Keratinocyte (primary cell): Measurements from ENCODE around the gene L3MBTL4. TPM values are rescaled to one million over a fixed set of nuclear protein-coding genes. Genes with fewer than 3 reads are reported as not detected.
"Not testable (repeated sequence)": the region's sequence is repeated elsewhere in the genome, so short reads cannot be mapped to it uniquely, and the experiment has no call there.

Experiments used
- DNase-seq: peaks from one replicate; pipeline ENCODE4 v3.0.0-alpha.2; 2011; ENCODE audit warnings: low read depth, missing footprints, low spot score
- FAIRE-seq: peaks from 2 replicates; lab custom pipeline; 2011; peaks lifted over from hg19 to GRCh38; lab: Jason Lieb, UNC
- H2AFZ ChIP-seq: 2 replicates; pipeline ENCODE4 v1.6.0; 2012; ENCODE audit warnings: low read length, control low read depth, inconsistent platforms; ENCODE audit not compliant: control insufficient read depth
- H3K27ac ChIP-seq: 2 replicates; pipeline ENCODE4 v1.5.1; 2011; ENCODE audit warnings: low read length; ENCODE audit not compliant: control insufficient read depth, insufficient read depth
- H3K27me3 ChIP-seq: 3 replicates; pipeline ENCODE4 v1.6.0; 2011; ENCODE audit warnings: low read length; ENCODE audit not compliant: control insufficient read depth, insufficient read depth; ENCODE audit errors: extremely low read depth
- H3K36me3 ChIP-seq, 2 experiments: 2 replicates in 1 of 2; 3 replicates in 1 of 2; pipeline ENCODE4 v1.5.1; 2011; ENCODE audit warnings: low read length in 2 of 2, mild to moderate bottlenecking in 1 of 2; ENCODE audit not compliant: control insufficient read depth in 2 of 2, insufficient read depth in 2 of 2; ENCODE audit errors: extremely low read depth in 1 of 2
- H3K4me1 ChIP-seq: 3 replicates; pipeline ENCODE4 v1.5.1; 2011; ENCODE audit warnings: low read length; ENCODE audit not compliant: control insufficient read depth, insufficient read depth; ENCODE audit errors: extremely low read depth
- H3K4me2 ChIP-seq: 3 replicates; pipeline ENCODE4 v1.6.0; 2011; ENCODE audit warnings: low read depth, low read length; ENCODE audit not compliant: control insufficient read depth, insufficient read depth; ENCODE audit errors: extremely low read depth
- H3K4me3 ChIP-seq, 3 experiments: fragments of 200-600 bp in 1 of 3; sonication (generic) in 1 of 3; 2 replicates in 2 of 3; 3 replicates in 1 of 3; pipeline ENCODE4 v1.5.1; 2011 to 2016; ENCODE audit warnings: low read length in 3 of 3, mild to moderate bottlenecking in 3 of 3, control low read depth in 2 of 3, inconsistent platforms in 1 of 3, low read depth in 1 of 3, mixed read lengths in 1 of 3, mixed run types in 1 of 3, moderate library complexity in 1 of 3; ENCODE audit not compliant: control insufficient read depth in 2 of 3, insufficient read depth in 2 of 3; ENCODE audit errors: extremely low read depth in 1 of 3
- H3K79me2 ChIP-seq: 2 replicates; pipeline ENCODE4 v1.6.0; 2012; ENCODE audit warnings: low read length; ENCODE audit not compliant: control insufficient read depth, insufficient read depth
- H3K9ac ChIP-seq: 3 replicates; pipeline ENCODE4 v1.6.0; 2011; ENCODE audit warnings: low read length; ENCODE audit not compliant: control insufficient read depth, insufficient read depth; ENCODE audit errors: extremely low read depth
- H3K9me1 ChIP-seq: 3 replicates; pipeline ENCODE4 v1.6.0; 2011; ENCODE audit warnings: low read length; ENCODE audit not compliant: control insufficient read depth, insufficient read depth; ENCODE audit errors: extremely low read depth
- H3K9me3 ChIP-seq: 2 replicates; pipeline ENCODE4 v1.5.1; 2012; ENCODE audit warnings: low read depth, low read length; ENCODE audit not compliant: control insufficient read depth
- H4K20me1 ChIP-seq: 3 replicates; pipeline ENCODE4 v1.6.0; 2011; ENCODE audit warnings: low read length; ENCODE audit not compliant: control insufficient read depth, insufficient read depth; ENCODE audit errors: extremely low read depth
- EZH2 ChIP-seq: IDR thresholded peaks from one replicate; pipeline ENCODE4 v1.6.1; 2012; ENCODE audit warnings: inconsistent platforms, mild to moderate bottlenecking, low read length, moderate library complexity
- dilution Hi-C: fragments of 300-500 bp; cut with MboI; formaldehyde crosslinking; loops from one replicate; pipeline ENCODE4 v1.7.0; 2020; ENCODE audit warnings: low sequenced_read_pairs; ENCODE audit not compliant: extremely low pct_ligation_motif_present
- polyA plus RNA-seq, 5 experiments: library from polyadenylated mRNA; depleted of rRNA in 3 of 5; stranded (reverse) in 3 of 5; stranded (forward) in 1 of 5; unstranded in 1 of 5; fragments of >200 nt; gene quantifications; 1 replicate in 1 of 5; 2 replicates in 3 of 5; 3 replicates in 1 of 5; pipeline versions ENCODE4 v1.2.1 to v1.2.3, GENCODE V29; 2011 to 2012; ENCODE audit warnings: missing spikeins in 2 of 5, low read depth in 1 of 5, low replicate concordance in 1 of 5
- TF ChIP-seq, protein P1 (sequence below), 3 experiments: IDR thresholded peaks in 1 of 3; conservative IDR thresholded peaks in 1 of 3; optimal IDR thresholded peaks in 1 of 3; 2 replicates in 2 of 3; 3 replicates in 1 of 3; pipeline versions ENCODE3 to v1.5.1; 2011; ENCODE audit warnings: low read length in 3 of 3, mild to moderate bottlenecking in 3 of 3, moderate library complexity in 2 of 3, control low read depth in 1 of 3, inconsistent platforms in 1 of 3; ENCODE audit not compliant: insufficient read depth in 2 of 3; ENCODE audit errors: extremely low read depth in 1 of 3

Gene L3MBTL4
- polyA plus RNA-seq, 1 donor (not counting 4 experiments of a cell fraction or from before 2014, with no cell fraction given), result 0.17 TPM

DNA sequence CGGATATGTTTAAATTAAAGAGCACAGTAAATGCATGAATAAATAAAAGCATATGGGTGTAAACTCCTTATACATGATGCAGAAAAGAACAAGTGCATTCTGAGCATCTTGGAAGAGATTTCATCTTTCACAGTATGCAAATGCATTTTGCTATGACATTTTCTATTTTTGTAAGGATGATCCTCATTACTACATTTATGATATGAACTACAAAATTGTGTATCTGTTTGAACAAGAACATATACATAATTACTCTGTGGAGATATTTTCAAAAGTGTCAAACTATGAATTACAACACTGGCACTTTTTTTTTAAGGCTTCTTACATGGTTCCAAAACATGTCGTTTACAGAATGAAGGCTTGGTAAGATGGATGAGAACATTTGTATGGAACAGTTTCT, 335.3 kb downstream of the L3MBTL4 start:
- no peak for FAIRE-seq
- TF ChIP-seq, protein P1, sequence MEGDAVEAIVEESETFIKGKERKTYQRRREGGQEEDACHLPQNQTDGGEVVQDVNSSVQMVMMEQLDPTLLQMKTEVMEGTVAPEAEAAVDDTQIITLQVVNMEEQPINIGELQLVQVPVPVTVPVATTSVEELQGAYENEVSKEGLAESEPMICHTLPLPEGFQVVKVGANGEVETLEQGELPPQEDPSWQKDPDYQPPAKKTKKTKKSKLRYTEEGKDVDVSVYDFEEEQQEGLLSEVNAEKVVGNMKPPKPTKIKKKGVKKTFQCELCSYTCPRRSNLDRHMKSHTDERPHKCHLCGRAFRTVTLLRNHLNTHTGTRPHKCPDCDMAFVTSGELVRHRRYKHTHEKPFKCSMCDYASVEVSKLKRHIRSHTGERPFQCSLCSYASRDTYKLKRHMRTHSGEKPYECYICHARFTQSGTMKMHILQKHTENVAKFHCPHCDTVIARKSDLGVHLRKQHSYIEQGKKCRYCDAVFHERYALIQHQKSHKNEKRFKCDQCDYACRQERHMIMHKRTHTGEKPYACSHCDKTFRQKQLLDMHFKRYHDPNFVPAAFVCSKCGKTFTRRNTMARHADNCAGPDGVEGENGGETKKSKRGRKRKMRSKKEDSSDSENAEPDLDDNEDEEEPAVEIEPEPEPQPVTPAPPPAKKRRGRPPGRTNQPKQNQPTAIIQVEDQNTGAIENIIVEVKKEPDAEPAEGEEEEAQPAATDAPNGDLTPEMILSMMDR (optimal IDR thresholded peaks at IDR 0.05 in 1 of 3, IDR thresholded peaks at IDR 0.05 in 1 of 3, conservative IDR thresholded peaks at IDR 0.05 in 1 of 3; ENCODE audit: extremely low read depth in 1 of 3, insufficient read depth in 2 of 3, low read length in 3 of 3), result no peak
- no peak for TF ChIP-seq EZH2
- no peaks in the 10 kb centered on the region for H4K20me1 ChIP-seq

DNA sequence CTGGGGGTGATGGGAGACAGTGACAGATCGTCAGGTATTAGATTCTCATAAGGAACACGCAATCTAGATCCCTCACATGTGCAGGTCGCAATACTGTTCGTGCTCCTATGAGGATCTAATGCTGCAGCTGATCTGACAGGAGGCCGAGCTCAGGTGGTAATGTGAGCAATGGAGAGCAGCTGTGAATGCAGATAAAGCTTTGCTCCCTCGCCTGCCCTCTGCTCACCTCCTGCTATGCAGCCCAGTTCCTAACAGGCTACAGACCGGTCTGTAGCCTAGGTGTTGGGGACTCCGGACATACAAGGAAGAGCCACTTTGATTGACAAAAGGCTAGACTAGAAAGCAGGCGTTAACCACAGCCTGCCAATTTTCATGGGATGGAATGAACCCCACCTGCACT, 335.8 kb downstream of the L3MBTL4 start:
- H3K9me3 ChIP-seq, result no peaks in the 10 kb centered on the region
- no peaks in the 10 kb centered on the region for H4K20me1 ChIP-seq
- no peak overlapping the region for H3K27ac ChIP-seq
- no peaks in the 10 kb centered on the region for H3K27me3 ChIP-seq
- H3K4me3 ChIP-seq, result no peak overlapping the region
- no peaks in the 10 kb centered on the region for H3K79me2 ChIP-seq
- no peak overlapping the region for H3K9ac ChIP-seq
- H3K9me1 ChIP-seq, result no peaks in the 10 kb centered on the region
- no peaks in the 10 kb centered on the region for H3K36me3 ChIP-seq
- no peak overlapping the region for H3K4me2 ChIP-seq
- dilution Hi-C loops, result no loop called here
- DNase-seq, result no peak
- no peak for FAIRE-seq
- H3K4me1 ChIP-seq, result no peaks in the 10 kb centered on the region
- TF ChIP-seq, protein P1 (optimal IDR thresholded peaks at IDR 0.05 in 1 of 3, IDR thresholded peaks at IDR 0.05 in 1 of 3, conservative IDR thresholded peaks at IDR 0.05 in 1 of 3; ENCODE audit: extremely low read depth in 1 of 3, insufficient read depth in 2 of 3, low read length in 3 of 3), result no peak
- no peak for TF ChIP-seq EZH2
- no peak overlapping the region for H2AFZ ChIP-seq

More for the DNA sequence above, 335.3 kb downstream of the L3MBTL4 start:
- no peaks in the 10 kb centered on the region for H3K36me3 ChIP-seq
- H3K9ac ChIP-seq, result no peak overlapping the region
- no peaks in the 10 kb centered on the region for H3K9me3 ChIP-seq
- DNase-seq, result no peak
- H3K4me3 ChIP-seq, result no peak overlapping the region
- no peaks in the 10 kb centered on the region for H3K27me3 ChIP-seq
- H3K79me2 ChIP-seq, result no peaks in the 10 kb centered on the region
- dilution Hi-C loops, result no loop called here
- H3K27ac ChIP-seq, result no peak overlapping the region
- no peak overlapping the region for H3K4me2 ChIP-seq
- no peaks in the 10 kb centered on the region for H3K9me1 ChIP-seq
- no peak overlapping the region for H2AFZ ChIP-seq
- H3K4me1 ChIP-seq, result no peaks in the 10 kb centered on the region

DNA sequence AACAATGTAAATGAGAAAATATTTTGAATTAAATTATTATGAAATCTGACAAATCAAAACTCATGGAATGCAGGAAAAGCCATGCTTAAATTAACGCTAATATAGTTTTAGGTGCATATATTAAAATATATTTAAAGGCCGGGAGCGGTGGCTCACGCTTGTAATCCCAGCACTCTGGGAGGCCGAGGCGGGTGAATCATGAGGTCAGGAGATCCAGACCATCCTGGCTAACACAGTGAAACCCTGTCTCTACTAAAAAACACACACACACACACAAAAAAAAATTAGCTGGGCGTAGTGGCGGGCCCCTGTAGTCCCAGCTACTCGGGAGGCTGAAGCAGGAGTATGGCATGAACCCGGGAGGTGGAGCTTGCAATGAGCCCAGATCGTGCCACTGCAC, 342.3 kb downstream of the L3MBTL4 start:
- H3K79me2 ChIP-seq, H4K20me1 ChIP-seq, H3K9ac ChIP-seq, H3K27me3 ChIP-seq, H3K27ac ChIP-seq, H3K9me1 ChIP-seq, H3K4me1 ChIP-seq, H2AFZ ChIP-seq, FAIRE-seq, dilution Hi-C loops, H3K4me3 ChIP-seq, H3K9me3 ChIP-seq, H3K36me3 ChIP-seq, H3K4me2 ChIP-seq, DNase-seq: not testable (repeated sequence)
